Mammary epithelial cell (primary cell): ENCODE data around the gene EFR3B.

ENCODE experiments used
- CTCF ChIP-seq, 2 donors: IDR thresholded peaks in 1 of 2; conservative IDR thresholded peaks in 1 of 2; 2 replicates each; pipeline ENCODE4 v1.5.1; 2011 to 2012; ENCODE audit warnings: inconsistent platforms in 2 of 2, low read length in 2 of 2, mild to moderate bottlenecking in 2 of 2, control low read depth in 1 of 2, low read depth in 1 of 2; ENCODE audit not compliant: insufficient read depth in 1 of 2; ENCODE audit errors: extremely low read depth in 1 of 2
- EZH2 ChIP-seq: IDR thresholded peaks from 2 replicates; pipeline ENCODE4 v1.6.1; 2012; ENCODE audit warnings: low read length, inconsistent platforms, borderline replicate concordance

- TF ChIP-seq CTCF (conservative IDR thresholded peaks at IDR 0.05 in 1 of 2, IDR thresholded peaks at IDR 0.05 in 1 of 2; ENCODE audit: extremely low read depth in 1 of 2, insufficient read depth in 1 of 2, low read depth in 1 of 2, low read length in 2 of 2) (no peak), EZH2 (no peak)
Observed at GRCh38 chr2:25125189-25125588, 83.3 kb downstream of the EFR3B start.
